SU-DHL-6 (cell line): Measurements from ENCODE around the gene HDGF.

ENCODE experiments used
- H2AFZ ChIP-seq: fragments of 200-600 bp; sonication (generic); 2 replicates; pipeline ENCODE4 v1.6.1; 2014; ENCODE audit warnings: low read depth, mild to moderate bottlenecking, moderate library complexity, mixed read lengths, antibody characterized with exemption, low read length; ENCODE audit not compliant: severe bottlenecking
- H3F3A ChIP-seq: fragments of 200-600 bp; shearing (Covaris generic); 2 replicates; pipeline ENCODE4 v1.6.0; 2016; ENCODE audit warnings: antibody characterized with exemption, mild to moderate bottlenecking; ENCODE audit not compliant: insufficient read depth
- H3K27ac ChIP-seq: fragments of 200-600 bp; sonication (generic); 2 replicates; pipeline ENCODE4 v1.5.1; 2016; ENCODE audit warnings: low read depth, mild to moderate bottlenecking, low read length, moderate library complexity, mixed read lengths
- H3K27me3 ChIP-seq: fragments of 200-600 bp; sonication (generic), shearing (Covaris generic); 2 replicates; pipeline ENCODE4 v1.6.0; 2014; ENCODE audit warnings: mild to moderate bottlenecking, low read length
- H3K36me3 ChIP-seq: fragments of 200-600 bp; sonication (generic); 2 replicates; pipeline ENCODE4 v1.6.1; 2014; ENCODE audit warnings: mild to moderate bottlenecking, low read length, mixed read lengths
- H3K4me2 ChIP-seq: fragments of 300-600, 200-600 bp; shearing (Covaris generic), sonication (generic); 2 replicates; pipeline ENCODE4 v1.6.0; 2014; ENCODE audit warnings: low read length, low read depth, mild to moderate bottlenecking; ENCODE audit not compliant: poor library complexity, severe bottlenecking
- H3K4me3 ChIP-seq: fragments of 200-600 bp; sonication (generic); 2 replicates; pipeline ENCODE4 v1.5.1; 2014; ENCODE audit warnings: antibody characterized with exemption, low read length, mild to moderate bottlenecking, mixed read lengths; ENCODE audit not compliant: insufficient read depth, poor library complexity, severe bottlenecking
- H3K79me2 ChIP-seq: fragments of 200-600 bp; sonication (generic); 2 replicates; pipeline ENCODE4 v1.6.1; 2014; ENCODE audit warnings: mild to moderate bottlenecking, low read length, moderate library complexity; ENCODE audit not compliant: insufficient read depth
- H3K9ac ChIP-seq: fragments of 200-600 bp; sonication (generic); 2 replicates; pipeline ENCODE4 v1.7.0; 2014; ENCODE audit warnings: mild to moderate bottlenecking, low read length
- H3K9me2 ChIP-seq: fragments of 200-600 bp; sonication (generic); replicated peaks from 2 replicates; pipeline ENCODE4 v1.6.1; 2014; ENCODE audit warnings: low read length; ENCODE audit not compliant: insufficient read depth
- H3K9me3 ChIP-seq: fragments of 200-600 bp; sonication (generic); 2 replicates; pipeline ENCODE4 v1.6.1; 2014; ENCODE audit warnings: low read length, mixed read lengths; ENCODE audit not compliant: insufficient read depth
- H4K20me1 ChIP-seq: fragments of 200-600 bp; sonication (generic); 2 replicates; pipeline ENCODE4 v1.6.1; 2014; ENCODE audit warnings: low read depth, mild to moderate bottlenecking, antibody characterized with exemption, low read length, moderate library complexity, mixed read lengths
- EZH2phosphoT487 ChIP-seq: fragments of 200-600 bp; sonication (generic), shearing (Covaris generic); conservative IDR thresholded peaks from 2 replicates; pipeline ENCODE4 v1.6.1; 2018; ENCODE audit warnings: mild to moderate bottlenecking, antibody characterized with exemption, low read length, moderate library complexity, mixed read lengths
- TF ChIP-seq, protein P1 (sequence below): fragments of 200-600 bp; sonication (generic); IDR thresholded peaks from one replicate; pipeline ENCODE4 v1.5.1; 2017; ENCODE audit warnings: antibody characterized with exemption, mild to moderate bottlenecking, low read length, moderate library complexity; ENCODE audit not compliant: insufficient read depth, poor library complexity, severe bottlenecking

The HDGF gene

DNA sequence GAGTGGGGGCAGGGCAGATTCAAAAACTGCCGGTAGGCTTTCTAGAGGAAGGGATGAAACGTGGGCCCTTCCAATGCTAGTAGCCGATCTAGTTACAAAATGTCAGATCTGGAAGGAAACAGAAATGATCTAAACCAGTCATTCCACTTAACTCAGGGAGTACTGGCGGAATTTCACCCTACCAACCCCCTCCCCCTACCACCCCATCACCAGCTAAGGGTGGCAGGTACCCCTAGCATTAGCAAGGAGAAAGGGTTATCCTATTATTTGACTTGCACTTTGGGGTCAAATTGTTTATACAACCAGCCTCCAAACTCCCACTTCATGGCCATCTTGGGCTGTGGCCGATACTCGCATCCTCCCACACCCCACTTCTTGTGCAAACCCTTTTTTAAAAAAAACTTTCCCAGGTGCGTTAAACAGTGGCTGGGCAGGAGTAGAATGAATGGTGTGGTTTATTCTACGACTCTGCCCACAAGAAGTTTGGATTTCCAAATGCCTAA is 9.9 kb downstream of the HDGF start:
- TF ChIP-seq, protein P1, sequence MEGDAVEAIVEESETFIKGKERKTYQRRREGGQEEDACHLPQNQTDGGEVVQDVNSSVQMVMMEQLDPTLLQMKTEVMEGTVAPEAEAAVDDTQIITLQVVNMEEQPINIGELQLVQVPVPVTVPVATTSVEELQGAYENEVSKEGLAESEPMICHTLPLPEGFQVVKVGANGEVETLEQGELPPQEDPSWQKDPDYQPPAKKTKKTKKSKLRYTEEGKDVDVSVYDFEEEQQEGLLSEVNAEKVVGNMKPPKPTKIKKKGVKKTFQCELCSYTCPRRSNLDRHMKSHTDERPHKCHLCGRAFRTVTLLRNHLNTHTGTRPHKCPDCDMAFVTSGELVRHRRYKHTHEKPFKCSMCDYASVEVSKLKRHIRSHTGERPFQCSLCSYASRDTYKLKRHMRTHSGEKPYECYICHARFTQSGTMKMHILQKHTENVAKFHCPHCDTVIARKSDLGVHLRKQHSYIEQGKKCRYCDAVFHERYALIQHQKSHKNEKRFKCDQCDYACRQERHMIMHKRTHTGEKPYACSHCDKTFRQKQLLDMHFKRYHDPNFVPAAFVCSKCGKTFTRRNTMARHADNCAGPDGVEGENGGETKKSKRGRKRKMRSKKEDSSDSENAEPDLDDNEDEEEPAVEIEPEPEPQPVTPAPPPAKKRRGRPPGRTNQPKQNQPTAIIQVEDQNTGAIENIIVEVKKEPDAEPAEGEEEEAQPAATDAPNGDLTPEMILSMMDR = no peak
- H3K4me2 ChIP-seq = peak overlapping the region; percentile 96
- H3K9me2 ChIP-seq = no peaks in the 10 kb centered on the region
- no peaks in the 10 kb centered on the region for H4K20me1 ChIP-seq
- H3K27me3 ChIP-seq = no peaks in the 10 kb centered on the region
- H3K4me3 ChIP-seq = peak overlapping the region; percentile 30
- peaks cover 30% of the 10 kb centered on the region for H3K79me2 ChIP-seq
- peak overlapping the region; percentile 9 for H2AFZ ChIP-seq
- H3K27ac ChIP-seq = peak overlapping the region; percentile 72
- peak overlapping the region; percentile 24; the same call in 1 of the 2 replicates for H3K9ac ChIP-seq
- H3K9me3 ChIP-seq = no peaks in the 10 kb centered on the region
- H3K36me3 ChIP-seq = no peaks in the 10 kb centered on the region
- H3F3A ChIP-seq = peaks cover 32% of the 10 kb centered on the region

DNA sequence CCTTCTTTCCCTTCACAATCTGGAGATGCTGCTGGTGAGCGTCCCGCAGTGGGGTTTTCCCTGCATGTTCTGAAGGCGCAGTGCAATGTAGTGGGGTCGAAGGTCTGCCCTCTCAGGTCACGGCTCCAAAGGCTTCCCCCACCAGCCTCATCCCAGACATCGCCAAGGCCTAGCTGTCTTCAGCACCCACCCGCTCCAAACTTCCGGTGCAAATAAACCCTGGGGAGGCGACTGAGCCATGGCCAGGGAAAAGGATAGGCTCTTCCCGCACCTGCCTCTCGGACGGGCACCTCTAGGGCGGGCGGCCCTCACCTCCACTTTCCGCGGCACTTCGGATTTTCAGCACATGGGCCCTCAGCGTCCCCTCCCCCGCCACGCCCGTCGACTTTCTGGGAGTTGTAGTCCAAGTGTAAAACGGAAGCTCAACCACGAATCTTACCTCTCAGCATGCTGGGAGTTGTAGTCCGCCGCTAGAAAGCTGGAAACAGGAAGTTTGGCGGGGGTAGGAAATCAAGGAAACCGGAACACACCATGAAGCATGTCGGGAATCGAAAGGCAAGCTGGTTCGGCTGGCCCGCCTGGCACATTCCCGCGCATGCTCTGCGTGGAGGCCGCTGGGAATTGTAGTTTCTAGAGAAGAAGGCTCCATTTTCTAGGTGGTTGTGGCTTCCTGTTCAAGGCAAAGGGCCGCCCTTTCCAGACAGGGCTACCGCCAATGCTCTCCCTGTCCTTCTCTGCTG is 10.6 kb downstream of the HDGF start, which contains the start of gene MRPL24:
Gene MRPL24, minus strand, starts transcription at position 348 of the 740 bp plus-strand sequence. CDS start 2,384 bp downstream, outside the sequence.
- H4K20me1 ChIP-seq = no peaks in the 10 kb centered on the region
- no peaks in the 10 kb centered on the region for H3K36me3 ChIP-seq
- peak within 1 kb of the TSS; percentile 90 for H3K9ac ChIP-seq
- H3K27me3 ChIP-seq = no peaks in the 10 kb centered on the region
- peaks cover 32% of the 10 kb centered on the region for H3F3A ChIP-seq
- peak within 1 kb of the TSS; percentile 96 for H3K4me2 ChIP-seq
- no peak for TF ChIP-seq EZH2phosphoT487
- TF ChIP-seq, protein P1 = no peak
- H3K79me2 ChIP-seq = peaks cover 23% of the 10 kb centered on the region
- H3K9me3 ChIP-seq = no peaks in the 10 kb centered on the region
- H3K27ac ChIP-seq = peak within 1 kb of the TSS; percentile 72
- H3K4me3 ChIP-seq = peak within 1 kb of the TSS; percentile 65
- H3K9me2 ChIP-seq = no peaks in the 10 kb centered on the region
- peak within 1 kb of the TSS; percentile 9 for H2AFZ ChIP-seq

DNA sequence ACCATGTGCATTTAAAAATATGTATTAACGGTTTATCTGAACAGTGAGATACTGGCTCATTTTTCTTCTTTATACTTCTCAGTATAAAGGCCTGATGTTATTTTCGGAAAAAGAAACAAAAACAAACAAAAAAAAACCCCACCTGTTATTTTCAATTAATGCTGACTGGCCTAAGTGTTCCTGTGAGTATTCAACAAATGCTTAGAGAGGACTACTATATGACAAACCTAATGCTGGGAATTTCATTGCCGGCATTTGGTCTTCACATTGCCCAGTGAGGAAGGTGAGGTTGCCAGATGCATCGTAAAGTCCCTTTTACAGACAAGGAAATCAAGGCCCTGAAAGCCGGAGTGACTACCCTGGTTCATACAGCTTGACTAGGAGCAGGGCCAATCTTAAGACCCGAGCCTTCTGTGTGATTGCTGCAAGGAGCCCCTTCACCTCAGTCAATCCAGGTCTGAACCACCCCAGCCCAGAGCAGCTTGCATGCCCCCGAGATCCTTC is 11.2 kb downstream of the HDGF start:
- Histone ChIP-seq H2AFZ (peak overlapping the region; percentile 9), H3K4me2 (peak overlapping the region; percentile 96), H3F3A (peaks cover 31% of the 10 kb centered on the region), H3K27me3 (no peaks in the 10 kb centered on the region), H3K4me3 (peak overlapping the region; percentile 65), H3K9me2 (no peaks in the 10 kb centered on the region), H3K9me3 (no peaks in the 10 kb centered on the region), H3K27ac (peak overlapping the region; percentile 72), H3K36me3 (no peaks in the 10 kb centered on the region), H4K20me1 (no peaks in the 10 kb centered on the region), H3K9ac (peak overlapping the region; percentile 90), H3K79me2 (peaks cover 17% of the 10 kb centered on the region)
- TF ChIP-seq EZH2phosphoT487 = no peak
- TF ChIP-seq, protein P1 = no peak
